Adipocyte (in vitro differentiated cells): ENCODE data around the gene SAMD15.
A peak's percentile ranks its signal among the peaks of the same experiment; 100 is the strongest.
"Not testable (repeated sequence)": the region's sequence is repeated elsewhere in the genome, so short reads cannot be mapped to it uniquely, and the experiment has no call there.

Experiments
- DNase-seq: peaks from one replicate; pipeline ENCODE4 v3.0.0-alpha.2; 2015; ENCODE audit warnings: low read depth
- H3K27me3 ChIP-seq: replicated peaks from 2 replicates; pipeline ENCODE4 v1.7.0; 2013; ENCODE audit warnings: mild to moderate bottlenecking, low read length, moderate library complexity; ENCODE audit not compliant: control insufficient read depth, insufficient read depth
- H3K36me3 ChIP-seq: 2 replicates; pipeline ENCODE4 v1.7.0; 2013; ENCODE audit warnings: low read length, mild to moderate bottlenecking, moderate library complexity; ENCODE audit not compliant: control insufficient read depth, insufficient read depth, severe bottlenecking
- H3K4me1 ChIP-seq: 2 replicates; pipeline ENCODE4 v1.7.0; 2013; ENCODE audit warnings: mild to moderate bottlenecking, low read length, moderate library complexity; ENCODE audit not compliant: control insufficient read depth, insufficient read depth
- H3K4me3 ChIP-seq: 2 replicates; pipeline ENCODE4 v1.7.0; 2013; ENCODE audit warnings: mild to moderate bottlenecking, low read length, moderate library complexity
- H3K9ac ChIP-seq: 2 replicates; pipeline ENCODE4 v1.7.0; 2013; ENCODE audit warnings: mild to moderate bottlenecking, low read length, moderate library complexity
- H3K9me3 ChIP-seq: 2 replicates; pipeline ENCODE4 v1.7.0; 2013; ENCODE audit warnings: mild to moderate bottlenecking, low read length, moderate library complexity; ENCODE audit not compliant: control insufficient read depth

The SAMD15 gene

GRCh38 chr14:77377502-77377844 lies 294 bp downstream of the SAMD15 start:
- H3K4me1 ChIP-seq: peaks cover 8% of the 10 kb centered on the region
- H3K36me3 ChIP-seq: no peaks in the 10 kb centered on the region
- H3K27me3 ChIP-seq: no peaks in the 10 kb centered on the region
- peak overlapping the region; percentile 93 for H3K9ac ChIP-seq
- DNase-seq: no peak
- H3K4me3 ChIP-seq: peak overlapping the region; percentile 98
- H3K9me3 ChIP-seq: no peaks in the 10 kb centered on the region

- H3K36me3 ChIP-seq: no peaks in the 10 kb centered on the region
- H3K9me3 ChIP-seq: no peaks in the 10 kb centered on the region
- no peak overlapping the region for H3K4me3 ChIP-seq
- no peak for DNase-seq
- peaks cover 5% of the 10 kb centered on the region for H3K4me1 ChIP-seq
- no peaks in the 10 kb centered on the region for H3K27me3 ChIP-seq
- no peak overlapping the region for H3K9ac ChIP-seq
These were observed 1.5 kb downstream of the SAMD15 start for GRCh38 chr14:77378701-77379100.

- DNase-seq: no peak
- Histone ChIP-seq H3K36me3 (peaks cover 3% of the 10 kb centered on the region), H3K4me1 (no peaks in the 10 kb centered on the region), H3K4me3 (no peak overlapping the region), H3K27me3 (no peaks in the 10 kb centered on the region), H3K9me3 (no peaks in the 10 kb centered on the region), H3K9ac (no peak overlapping the region)
These were observed 13.0 kb downstream of the SAMD15 start for GRCh38 chr14:77390188-77390587.

GRCh38 chr14:77400216-77400615 lies 23.0 kb downstream of the SAMD15 start:
- no peak overlapping the region for H3K9ac ChIP-seq
- H3K27me3 ChIP-seq: no peaks in the 10 kb centered on the region
- no peak for DNase-seq

GRCh38 chr14:77403768-77404167 lies 26.6 kb downstream of the SAMD15 start:
- Histone ChIP-seq H3K9ac (no peak overlapping the region), H3K36me3 (no peaks in the 10 kb centered on the region), H3K4me1 (peaks cover 10% of the 10 kb centered on the region), H3K9me3 (no peaks in the 10 kb centered on the region), H3K4me3 (no peak overlapping the region), H3K27me3 (no peaks in the 10 kb centered on the region)
- no peak for DNase-seq

More at GRCh38 chr14:77400216-77400615, 23.0 kb downstream of the SAMD15 start:
- no peaks in the 10 kb centered on the region for H3K9me3 ChIP-seq
- no peaks in the 10 kb centered on the region for H3K36me3 ChIP-seq
- H3K4me1 ChIP-seq: no peaks in the 10 kb centered on the region
- H3K4me3 ChIP-seq: no peak overlapping the region

GRCh38 chr14:77406086-77406485 lies 28.9 kb downstream of the SAMD15 start:
- DNase-seq: no peak
- H3K4me3 ChIP-seq: no peak overlapping the region
- no peaks in the 10 kb centered on the region for H3K27me3 ChIP-seq
- H3K4me1 ChIP-seq: peaks cover 10% of the 10 kb centered on the region
- H3K9ac ChIP-seq: no peak overlapping the region
- no peaks in the 10 kb centered on the region for H3K36me3 ChIP-seq
- H3K9me3 ChIP-seq: no peaks in the 10 kb centered on the region

GRCh38 chr14:77406718-77407117 lies 29.5 kb downstream of the SAMD15 start:
- DNase-seq: no peak
- H3K4me3 ChIP-seq: no peak overlapping the region
- H3K36me3 ChIP-seq: no peaks in the 10 kb centered on the region
- H3K9ac ChIP-seq: no peak overlapping the region
- no peaks in the 10 kb centered on the region for H3K9me3 ChIP-seq
- H3K27me3 ChIP-seq: no peaks in the 10 kb centered on the region
- peaks cover 10% of the 10 kb centered on the region for H3K4me1 ChIP-seq

GRCh38 chr14:77407158-77407557 lies 30.0 kb downstream of the SAMD15 start:
- no peak for DNase-seq

GRCh38 chr14:77409131-77409533 lies 32.0 kb downstream of the SAMD15 start:
- H3K9me3 ChIP-seq: no peaks in the 10 kb centered on the region
- DNase-seq: no peak
- peaks cover 10% of the 10 kb centered on the region for H3K4me1 ChIP-seq
- no peak overlapping the region for H3K9ac ChIP-seq
- no peak overlapping the region for H3K4me3 ChIP-seq
- H3K36me3 ChIP-seq: no peaks in the 10 kb centered on the region
- H3K27me3 ChIP-seq: no peaks in the 10 kb centered on the region

More at GRCh38 chr14:77407158-77407557, 30.0 kb downstream of the SAMD15 start:
- no peak overlapping the region for H3K9ac ChIP-seq
- H3K9me3 ChIP-seq: no peaks in the 10 kb centered on the region
- H3K27me3 ChIP-seq: no peaks in the 10 kb centered on the region
- H3K36me3 ChIP-seq: no peaks in the 10 kb centered on the region
- H3K4me3 ChIP-seq: no peak overlapping the region
- peaks cover 10% of the 10 kb centered on the region for H3K4me1 ChIP-seq

- DNase-seq, H3K4me1 ChIP-seq, H3K9ac ChIP-seq: not testable (repeated sequence)
These were observed 38.3 kb downstream of the SAMD15 start for GRCh38 chr14:77415403-77416030.

GRCh38 chr14:77416098-77416497 lies 38.9 kb downstream of the SAMD15 start:
- DNase-seq, H3K4me3 ChIP-seq: not testable (repeated sequence)

More at GRCh38 chr14:77415403-77416030, 38.3 kb downstream of the SAMD15 start:
- not testable (repeated sequence) for H3K9me3 ChIP-seq, H3K4me3 ChIP-seq, H3K36me3 ChIP-seq, H3K27me3 ChIP-seq

GRCh38 chr14:77416836-77417235 lies 39.7 kb downstream of the SAMD15 start:
- H3K4me1 ChIP-seq: peaks cover 13% of the 10 kb centered on the region
- peaks cover 6% of the 10 kb centered on the region for H3K9me3 ChIP-seq
- DNase-seq: no peak
- no peaks in the 10 kb centered on the region for H3K36me3 ChIP-seq
- H3K4me3 ChIP-seq: no peak overlapping the region
- H3K27me3 ChIP-seq: no peaks in the 10 kb centered on the region
- H3K9ac ChIP-seq: no peak overlapping the region

More at GRCh38 chr14:77416098-77416497, 38.9 kb downstream of the SAMD15 start:
- not testable (repeated sequence) for H3K4me1 ChIP-seq, H3K9me3 ChIP-seq, H3K27me3 ChIP-seq, H3K9ac ChIP-seq, H3K36me3 ChIP-seq
